H9 (cell line): ENCODE measurements around the gene ATPAF1. TPM values are rescaled to one million over a fixed set of nuclear protein-coding genes. Genes with fewer than 3 reads are reported as not detected.

ENCODE experiments used
- DNase-seq: peaks from one replicate; pipeline ENCODE4 v3.0.0-alpha.2; 2017
- H2AFZ ChIP-seq: one replicate; pipeline ENCODE4 v1.6.1; 2013; ENCODE audit warnings: mild to moderate bottlenecking, low read length, control low read depth, moderate library complexity
- H2AK5ac ChIP-seq: 2 replicates; pipeline ENCODE4 v1.6.1; 2013; ENCODE audit warnings: low read length, control low read depth, mixed read lengths; ENCODE audit not compliant: insufficient read length
- H2BK120ac ChIP-seq: one replicate; pipeline ENCODE4 v1.6.1; 2013; ENCODE audit warnings: low read depth, mild to moderate bottlenecking, low read length, control low read depth, inconsistent platforms; ENCODE audit not compliant: poor library complexity, severe bottlenecking
- H2BK12ac ChIP-seq: 2 replicates; pipeline ENCODE4 v1.6.1; 2013; ENCODE audit warnings: low read length, control low read depth, mixed read lengths, low read depth; ENCODE audit not compliant: insufficient read length
- H2BK15ac ChIP-seq: 2 replicates; pipeline ENCODE4 v1.6.1; 2013; ENCODE audit warnings: low read depth, low read length, control low read depth
- H2BK20ac ChIP-seq: one replicate; pipeline ENCODE4 v1.6.1; 2013; ENCODE audit warnings: low read depth, mild to moderate bottlenecking, low read length, control low read depth, inconsistent platforms; ENCODE audit not compliant: poor library complexity, severe bottlenecking
- H2BK5ac ChIP-seq: 2 replicates; pipeline ENCODE4 v1.6.1; 2013; ENCODE audit warnings: low read length, control low read depth, mixed read lengths; ENCODE audit not compliant: insufficient read length
- H3K14ac ChIP-seq: 2 replicates; pipeline ENCODE4 v1.6.1; 2013; ENCODE audit warnings: low read length, control low read depth; ENCODE audit not compliant: insufficient read depth
- H3K18ac ChIP-seq: 2 replicates; pipeline ENCODE4 v1.6.1; 2013; ENCODE audit warnings: low read depth, mild to moderate bottlenecking, mixed read lengths, low read length, control low read depth; ENCODE audit not compliant: insufficient read length
- H3K23ac ChIP-seq: 2 replicates; pipeline ENCODE4 v1.6.1; 2013; ENCODE audit warnings: low read length, control low read depth, mixed read lengths, low read depth; ENCODE audit not compliant: insufficient read length
- H3K23me2 ChIP-seq: 2 replicates; pipeline ENCODE4 v1.6.1; 2013; ENCODE audit warnings: low read depth, mild to moderate bottlenecking, mixed read lengths, low read length, control low read depth; ENCODE audit not compliant: insufficient read length, poor library complexity, severe bottlenecking
- H3K27ac ChIP-seq: 2 replicates; pipeline ENCODE4 v1.5.1; 2013; ENCODE audit warnings: low read length, control low read depth, mixed read lengths, low read depth; ENCODE audit not compliant: insufficient read length
- H3K27me3 ChIP-seq: 2 replicates; pipeline ENCODE4 v1.6.1; 2013; ENCODE audit warnings: low read length, control low read depth, inconsistent platforms; ENCODE audit not compliant: insufficient read depth
- H3K4ac ChIP-seq: 2 replicates; pipeline ENCODE4 v1.6.1; 2013; ENCODE audit warnings: low read depth, mild to moderate bottlenecking, control low read depth, inconsistent platforms, low read length, moderate library complexity
- H3K4me1 ChIP-seq: 2 replicates; pipeline ENCODE4 v1.6.1; 2013; ENCODE audit warnings: low read length, control low read depth, inconsistent platforms; ENCODE audit not compliant: insufficient read depth
- H3K4me2 ChIP-seq: 2 replicates; pipeline ENCODE4 v1.6.1; 2013; ENCODE audit warnings: low read length, control low read depth, mixed read lengths; ENCODE audit not compliant: insufficient read length, insufficient read depth
- H3K56ac ChIP-seq: 2 replicates; pipeline ENCODE4 v1.6.1; 2013; ENCODE audit warnings: low read depth, mild to moderate bottlenecking, mixed read lengths, low read length, control low read depth; ENCODE audit not compliant: insufficient read length
- H3K79me1 ChIP-seq: 2 replicates; pipeline ENCODE4 v1.6.1; 2013; ENCODE audit warnings: low read depth, mild to moderate bottlenecking, moderate library complexity, low read length, control low read depth, inconsistent platforms; ENCODE audit not compliant: insufficient read depth, poor library complexity, severe bottlenecking
- H3K79me2 ChIP-seq: 2 replicates; pipeline ENCODE4 v1.6.1; 2013; ENCODE audit warnings: low read length, control low read depth, inconsistent platforms; ENCODE audit not compliant: insufficient read depth
- H3K9ac ChIP-seq: 2 replicates; pipeline ENCODE4 v1.6.1; 2013; ENCODE audit warnings: low read length, control low read depth, mixed read lengths; ENCODE audit not compliant: insufficient read length; ENCODE audit errors: extremely low read depth
- H3K9me3 ChIP-seq: one replicate; pipeline ENCODE4 v1.6.1; 2013; ENCODE audit warnings: low read depth, low read length, inconsistent platforms; ENCODE audit not compliant: control insufficient read depth
- H3T11ph ChIP-seq: one replicate; pipeline ENCODE4 v1.6.1; 2013; ENCODE audit warnings: mild to moderate bottlenecking, low read length, control low read depth, inconsistent platforms
- H4K20me1 ChIP-seq: one replicate; pipeline ENCODE4 v1.6.1; 2013; ENCODE audit not compliant: control insufficient read depth, insufficient read length, insufficient read depth
- H4K5ac ChIP-seq: 2 replicates; pipeline ENCODE4 v1.6.1; 2013; ENCODE audit warnings: low read depth, mild to moderate bottlenecking, mixed read lengths, low read length, control low read depth; ENCODE audit not compliant: insufficient read length
- H4K8ac ChIP-seq: replicated peaks from 2 replicates; pipeline ENCODE4 v1.6.1; 2013; ENCODE audit warnings: low read length, control low read depth, mixed read lengths, low read depth; ENCODE audit not compliant: insufficient read length
- H4K91ac ChIP-seq: 2 replicates; pipeline ENCODE4 v1.6.1; 2013; ENCODE audit warnings: low read depth, mild to moderate bottlenecking, moderate library complexity, mixed read lengths, low read length, control low read depth; ENCODE audit not compliant: insufficient read length
- H3K27ac Mint-ChIP-seq, 3 experiments: 2 replicates in 2 of 3; 3 replicates in 1 of 3; pipeline ENCODE4 v1.8.0; 2020 to 2021; ENCODE audit warnings: mixed read lengths in 3 of 3, mild to moderate bottlenecking in 1 of 3, moderate library complexity in 1 of 3
- H3K27me3 Mint-ChIP-seq: 2 replicates; pipeline ENCODE4 v1.8.0; 2021; ENCODE audit warnings: low read depth, mild to moderate bottlenecking, moderate library complexity, mixed read lengths
- H3K36me3 Mint-ChIP-seq, 3 experiments: 2 replicates in 2 of 3; 3 replicates in 1 of 3; pipeline ENCODE4 v1.8.0; 2020 to 2021; ENCODE audit warnings: low read depth in 3 of 3, mixed read lengths in 3 of 3; ENCODE audit not compliant: insufficient read depth in 1 of 3
- H3K4me1 Mint-ChIP-seq, 2 experiments: 2 replicates each; pipeline ENCODE4 v1.8.0; 2020; ENCODE audit warnings: mixed read lengths in 2 of 2
- H3K4me3 Mint-ChIP-seq, 2 experiments: 2 replicates in 1 of 2; 3 replicates in 1 of 2; pipeline ENCODE4 v1.8.0; 2020 to 2021; ENCODE audit warnings: mild to moderate bottlenecking in 2 of 2, mixed read lengths in 2 of 2, moderate library complexity in 1 of 2
- H3K9me3 Mint-ChIP-seq, 2 experiments: 2 replicates in 1 of 2; 3 replicates in 1 of 2; pipeline ENCODE4 v1.8.0; 2020; ENCODE audit warnings: mild to moderate bottlenecking in 2 of 2, mixed read lengths in 2 of 2, moderate library complexity in 1 of 2
- CTCF ChIP-seq: fragments of 200-600 bp; sonication (generic); conservative IDR thresholded peaks from 3 replicates; pipeline ENCODE4 v1.8.0; 2021; ENCODE audit warnings: antibody characterized with exemption, mild to moderate bottlenecking
- WGBS: extraction: QIAGEN DNeasy Blood & Tissue Kit; methylation state at CpG from one replicate; pipeline ENCODE4 v1.1.7; 2013; ENCODE audit warnings: missing lambda C conversion rate, low lambda C conversion rate, mixed read lengths; ENCODE audit not compliant: insufficient read length; ENCODE audit errors: extremely low coverage; 5-methylcytosine and 5-hydroxymethylcytosine counted together
- total RNA-seq: library from RNA; stranded (reverse); gene quantifications from 2 replicates; pipeline ENCODE4 v1.2.1, GENCODE V29; 2021

ATPAF1 gene
- total RNA-seq, 1 experiment from 2014 or later = 57.3 TPM

DNA sequence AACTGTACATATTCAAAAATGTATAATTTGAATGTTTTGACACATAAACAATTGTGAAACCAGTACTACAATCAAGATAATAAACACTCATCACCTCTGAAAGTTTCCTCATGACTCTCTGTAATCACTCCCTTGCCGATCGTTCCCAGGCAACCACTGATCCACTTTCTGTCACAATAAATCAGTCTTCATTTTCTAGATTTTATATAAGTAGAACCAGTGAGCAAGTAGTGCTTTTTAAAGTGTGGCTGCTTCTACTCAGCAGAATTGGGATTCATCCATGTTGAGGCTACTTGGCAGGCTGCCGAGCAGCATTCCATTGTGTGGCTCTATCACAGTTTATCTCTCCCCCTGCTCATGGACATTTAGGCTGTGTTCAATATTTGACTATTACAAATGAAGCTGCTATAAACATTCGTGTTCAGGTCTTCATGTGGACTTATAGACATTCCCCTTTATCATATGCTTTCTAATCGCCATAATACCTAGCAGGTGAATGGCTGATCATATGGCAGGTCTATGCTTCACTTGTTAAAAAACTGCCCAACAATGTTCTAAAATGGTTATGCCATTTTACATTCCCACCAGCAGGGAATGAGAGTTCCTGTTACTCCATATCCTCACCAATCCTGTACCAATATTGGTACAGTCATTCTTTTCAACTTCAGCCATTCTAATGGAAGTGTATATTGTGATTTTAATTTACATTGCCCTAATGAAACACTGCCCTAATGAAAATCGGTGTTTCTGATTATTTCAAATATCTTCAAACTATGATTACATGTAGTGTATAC lies 24.0 kb upstream of the ATPAF1 start:
- Histone ChIP-seq H4K91ac (no peak overlapping the region), H3K27me3 (no peaks in the 10 kb centered on the region), H2AFZ (no peak overlapping the region), H4K8ac (no peak overlapping the region), H3K4ac (no peak overlapping the region), H2BK20ac (no peak overlapping the region), H3K9me3 (no peaks in the 10 kb centered on the region), H2BK12ac (no peak overlapping the region), H3K79me1 (no peaks in the 10 kb centered on the region), H3K56ac (no peak overlapping the region), H3K4me1 (no peaks in the 10 kb centered on the region), H3K18ac (no peak overlapping the region), H2AK5ac (no peak overlapping the region), H3K14ac (no peak overlapping the region), H3T11ph (no peak overlapping the region), H4K5ac (no peak overlapping the region), H2BK120ac (no peak overlapping the region), H2BK15ac (no peak overlapping the region), H3K27ac (no peak overlapping the region), H3K9ac (no peak overlapping the region), H3K79me2 (no peaks in the 10 kb centered on the region), H3K4me2 (no peak overlapping the region), H4K20me1 (no peaks in the 10 kb centered on the region), H2BK5ac (no peak overlapping the region), H3K23me2 (no peaks in the 10 kb centered on the region), H3K23ac (no peak overlapping the region)
- WGBS = no CpG with 5 or more reads among the region's 6 CpGs
- Mint-ChIP-seq H3K4me1 (no peaks in the 10 kb centered on the region), H3K27ac (no peak overlapping the region), H3K9me3 (no peaks in the 10 kb centered on the region), H3K27me3 (no peaks in the 10 kb centered on the region), H3K36me3 (peaks cover 13 to 63% (median 53%) of the 10 kb centered on the region in 3 experiments; a peak in 6 of 7 replicates), H3K4me3 (no peak overlapping the region)
- DNase-seq = no peak
- TF ChIP-seq CTCF = no peak; the same call in 2 of the 3 replicates
